ENCODE data around the gene MAPK6. TPM values are rescaled to one million over a fixed set of nuclear protein-coding genes. Genes with fewer than 3 reads are reported as not detected.

Gene MAPK6
- total and polyA plus RNA-seq, 10 of the 15 experiments (the other 5 are each of a cell fraction or from before 2014, with no cell fraction given), result 20.6 to 100 (median 52.6) TPM

GRCh38 chr15:52005748-52006701, 13.0 kb upstream of the MAPK6 start (continued):
- TF ChIP-seq, protein P1, sequence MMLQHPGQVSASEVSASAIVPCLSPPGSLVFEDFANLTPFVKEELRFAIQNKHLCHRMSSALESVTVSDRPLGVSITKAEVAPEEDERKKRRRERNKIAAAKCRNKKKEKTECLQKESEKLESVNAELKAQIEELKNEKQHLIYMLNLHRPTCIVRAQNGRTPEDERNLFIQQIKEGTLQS (IDR thresholded peaks at IDR 0.05; ENCODE audit: borderline replicate concordance, extremely low read depth, low read depth, low read length), result no peak
- TF ChIP-seq, protein P2, sequence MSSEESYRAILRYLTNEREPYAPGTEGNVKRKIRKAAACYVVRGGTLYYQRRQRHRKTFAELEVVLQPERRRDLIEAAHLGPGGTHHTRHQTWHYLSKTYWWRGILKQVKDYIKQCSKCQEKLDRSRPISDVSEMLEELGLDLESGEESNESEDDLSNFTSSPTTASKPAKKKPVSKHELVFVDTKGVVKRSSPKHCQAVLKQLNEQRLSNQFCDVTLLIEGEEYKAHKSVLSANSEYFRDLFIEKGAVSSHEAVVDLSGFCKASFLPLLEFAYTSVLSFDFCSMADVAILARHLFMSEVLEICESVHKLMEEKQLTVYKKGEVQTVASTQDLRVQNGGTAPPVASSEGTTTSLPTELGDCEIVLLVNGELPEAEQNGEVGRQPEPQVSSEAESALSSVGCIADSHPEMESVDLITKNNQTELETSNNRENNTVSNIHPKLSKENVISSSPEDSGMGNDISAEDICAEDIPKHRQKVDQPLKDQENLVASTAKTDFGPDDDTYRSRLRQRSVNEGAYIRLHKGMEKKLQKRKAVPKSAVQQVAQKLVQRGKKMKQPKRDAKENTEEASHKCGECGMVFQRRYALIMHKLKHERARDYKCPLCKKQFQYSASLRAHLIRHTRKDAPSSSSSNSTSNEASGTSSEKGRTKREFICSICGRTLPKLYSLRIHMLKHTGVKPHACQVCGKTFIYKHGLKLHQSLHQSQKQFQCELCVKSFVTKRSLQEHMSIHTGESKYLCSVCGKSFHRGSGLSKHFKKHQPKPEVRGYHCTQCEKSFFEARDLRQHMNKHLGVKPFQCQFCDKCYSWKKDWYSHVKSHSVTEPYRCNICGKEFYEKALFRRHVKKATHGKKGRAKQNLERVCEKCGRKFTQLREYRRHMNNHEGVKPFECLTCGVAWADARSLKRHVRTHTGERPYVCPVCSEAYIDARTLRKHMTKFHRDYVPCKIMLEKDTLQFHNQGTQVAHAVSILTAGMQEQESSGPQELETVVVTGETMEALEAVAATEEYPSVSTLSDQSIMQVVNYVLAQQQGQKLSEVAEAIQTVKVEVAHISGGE (CRISPR knock-in tag; IDR thresholded peaks at IDR 0.05), result no peak
- TF ChIP-seq TCF7 (IDR thresholded peaks at IDR 0.05; ENCODE audit: borderline replicate concordance) (peak; percentile 51; the same call in 1 of the 2 replicates), ZNF687 (IDR thresholded peaks at IDR 0.05) (peak; percentile 29; the same call in 1 of the 2 replicates), MAX (IDR thresholded peaks at IDR 0.05; ENCODE audit: low read depth, low read length) (no peak), NR2C2 (IDR thresholded peaks at IDR 0.05; ENCODE audit: borderline replicate concordance, control insufficient read depth, insufficient read length, low read depth) (no peak), EP300 (IDR thresholded peaks at IDR 0.05; ENCODE audit: borderline replicate concordance in 1 of 2, control insufficient read depth in 1 of 2, low read depth in 2 of 2, low read length in 2 of 2) (peak; percentile 50 to 73; a peak in 2 of 4 replicates), TCF12 (IDR thresholded peaks at IDR 0.05; ENCODE audit: low read depth, low read length) (peak; percentile 88), RELA (IDR thresholded peaks at IDR 0.05; ENCODE audit: borderline replicate concordance, partially characterized antibody) (no peak), KAT2A (conservative IDR thresholded peaks at IDR 0.05; ENCODE audit: control insufficient read depth, low read depth, low read length) (no peak), SPI1 (IDR thresholded peaks at IDR 0.05; ENCODE audit: borderline replicate concordance, insufficient read depth, low read depth, low read length) (peak; percentile 40; the same call in 1 of the 2 replicates), DPF2 (IDR thresholded peaks at IDR 0.05) (0 out of 2 replicates have a peak, but pooled peaks have one; percentile 44), BCL11A (IDR thresholded peaks at IDR 0.05; ENCODE audit: low read depth, low read length) (peak; percentile 80; the same call in 1 of the 2 replicates), NFXL1 (IDR thresholded peaks at IDR 0.05; ENCODE audit: borderline replicate concordance) (no peak), CREM (IDR thresholded peaks at IDR 0.05; ENCODE audit: low read depth) (peak; percentile 77), ATF7 (IDR thresholded peaks at IDR 0.05; ENCODE audit: low read depth) (peak; percentile 80), ZZZ3 (IDR thresholded peaks at IDR 0.05; ENCODE audit: control insufficient read depth, insufficient read length, low read depth) (no peak), CEBPB (IDR thresholded peaks at IDR 0.05; ENCODE audit: borderline replicate concordance in 1 of 2, low read depth in 2 of 2, low read length in 2 of 2) (no peak; a peak in 1 of 4 replicates), FOS (IDR thresholded peaks at IDR 0.05; ENCODE audit: borderline replicate concordance, extremely low read depth, insufficient read length) (no peak), CBX5 (IDR thresholded peaks at IDR 0.05; ENCODE audit: low read depth) (0 out of 2 replicates have a peak, but pooled peaks have one; percentile 12), SP1 (IDR thresholded peaks at IDR 0.05; ENCODE audit: low read depth, low read length) (peak; percentile 32)

Measured in GM12878 (cell line).